ENCODE data around the gene LEUTX. TPM values are rescaled to one million over a fixed set of nuclear protein-coding genes. Genes with fewer than 3 reads are reported as not detected.

The LEUTX gene
- polyA plus RNA-seq, 1 of the 3 experiments (the other 2 are of a cell fraction) = not detected

- CTCF ChIA-PET = no interaction called here
- DNase-seq = no peak
- Histone ChIP-seq H2AFZ (ENCODE audit: low read depth) (no peak overlapping the region), H3F3A (replicated peaks; ENCODE audit: insufficient read depth) (no peaks in the 10 kb centered on the region), H3K4me3 (ENCODE audit: low read depth in 2 of 2, low read length in 1 of 2) (no peak overlapping the region), H3K79me2 (ENCODE audit: insufficient read depth) (no peaks in the 10 kb centered on the region), H3K27me3 (ENCODE audit: insufficient read depth) (no peaks in the 10 kb centered on the region; the same call in 1 of the 2 replicates), H3K9ac (no peak overlapping the region), H3K9me3 (no peaks in the 10 kb centered on the region), H3K9me2 (no peaks in the 10 kb centered on the region), H3K4me2 (no peak overlapping the region), H3K4me1 (ENCODE audit: control insufficient read depth in 1 of 2, insufficient read depth in 2 of 2, low read depth in 1 of 2, low read length in 1 of 2) (no peaks in the 10 kb centered on the region), H4K20me1 (ENCODE audit: insufficient read depth) (no peaks in the 10 kb centered on the region), H3K36me3 (replicated peaks in 1 of 2; ENCODE audit: control insufficient read depth in 1 of 2, insufficient read depth in 2 of 2, low read length in 1 of 2) (no peaks in the 10 kb centered on the region), H3K27ac (ENCODE audit: low read depth in 2 of 2, low read length in 1 of 2) (no peak overlapping the region)
- 25% methylated on average over 1 of the region's 1 CpG for WGBS (ENCODE audit: low lambda C conversion rate)
- POLR2A ChIA-PET = no interaction called here
- TF ChIP-seq SMC3 (IDR thresholded peaks at IDR 0.05; ENCODE audit: low read depth, low read length) (no peak), FOXJ3 (CRISPR knock-in tag; IDR thresholded peaks at IDR 0.05) (no peak), GABPA (IDR thresholded peaks at IDR 0.05; ENCODE audit: low read depth) (no peak)
Observed at GRCh38 chr19:39731685-39732084, 47.0 kb upstream of the LEUTX start.

GRCh38 chr19:39733841-39734240 lies 44.8 kb upstream of the LEUTX start:
- TF ChIP-seq YY1 (IDR thresholded peaks at IDR 0.05; ENCODE audit: low read depth) (no peak), FOSL2 (IDR thresholded peaks at IDR 0.05; ENCODE audit: borderline replicate concordance, low read depth) (no peak), MEF2A (IDR thresholded peaks at IDR 0.05; ENCODE audit: borderline replicate concordance, low read depth) (no peak), EZH2phosphoT487 (IDR thresholded peaks at IDR 0.05; ENCODE audit: borderline replicate concordance, low read depth) (no peak), GATA2 (CRISPR knock-in tag; IDR thresholded peaks at IDR 0.05) (no peak), REST (IDR thresholded peaks at IDR 0.05; ENCODE audit: low read depth, low read length) (no peak)
- CTCF ChIA-PET = no interaction called here
- no peaks in the 10 kb centered on the region for H4K20me1 ChIP-seq (ENCODE audit: insufficient read depth)
- H3K9me2 ChIP-seq = no peaks in the 10 kb centered on the region
- no peak overlapping the region for H2AFZ ChIP-seq (ENCODE audit: low read depth)
- H3K4me3 ChIP-seq (ENCODE audit: low read depth in 2 of 2, low read length in 1 of 2) = no peak overlapping the region
- no peak overlapping the region for H3K27ac ChIP-seq (ENCODE audit: low read depth in 2 of 2, low read length in 1 of 2)
- H3K9ac ChIP-seq = no peak overlapping the region
- POLR2A ChIA-PET = no interaction called here
- H3K36me3 ChIP-seq (replicated peaks in 1 of 2; ENCODE audit: control insufficient read depth in 1 of 2, insufficient read depth in 2 of 2, low read length in 1 of 2) = no peaks in the 10 kb centered on the region
- no peaks in the 10 kb centered on the region for H3K79me2 ChIP-seq (ENCODE audit: insufficient read depth)
- no peaks in the 10 kb centered on the region for H3F3A ChIP-seq (replicated peaks; ENCODE audit: insufficient read depth)
- H3K27me3 ChIP-seq (ENCODE audit: insufficient read depth) = 0 out of 2 replicates have a peak, but pooled peaks cover 6% of the 10 kb centered on the region
- H3K9me3 ChIP-seq = no peaks in the 10 kb centered on the region
- no peaks in the 10 kb centered on the region for H3K4me1 ChIP-seq (ENCODE audit: control insufficient read depth in 1 of 2, insufficient read depth in 2 of 2, low read depth in 1 of 2, low read length in 1 of 2)
- no peak for DNase-seq
- H3K4me2 ChIP-seq = no peak overlapping the region
- 2% methylated on average over 2 of the region's 2 CpGs for WGBS (ENCODE audit: low lambda C conversion rate)
